Medulla oblongata (tissue), 1 donor: ENCODE measurements around the gene BARHL1.

Experiments
- DNase-seq: peaks from one replicate; pipeline ENCODE4 v3.0.0-alpha.2; 2015; ENCODE audit errors: extremely low spot score

BARHL1 gene

DNA sequence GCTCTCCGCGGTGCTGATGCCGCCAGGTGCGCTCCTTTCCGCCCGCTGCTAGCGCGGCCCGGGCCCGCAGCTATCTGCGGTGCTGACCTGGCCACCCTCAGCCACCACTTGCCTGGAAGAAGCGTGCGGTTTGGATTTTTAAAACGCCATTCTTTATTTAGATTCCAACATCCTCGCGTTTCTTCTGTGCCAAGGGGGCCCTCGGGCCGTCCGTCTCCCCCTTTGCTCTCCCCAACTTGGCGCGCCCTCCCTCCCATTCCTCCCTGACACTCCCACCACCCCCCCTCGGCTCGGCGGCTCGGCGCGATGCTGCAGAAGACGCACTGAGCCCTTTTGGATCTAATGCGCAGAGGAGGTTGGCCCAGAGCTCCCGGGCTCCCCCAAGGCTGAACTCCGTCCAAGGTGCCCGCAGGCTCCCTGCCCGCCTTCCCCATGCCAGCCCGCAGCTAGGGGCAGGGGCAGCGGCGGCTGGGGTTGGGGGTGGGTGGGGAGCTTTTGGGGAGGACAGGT is at the start of gene BARHL1:
Gene BARHL1, plus strand, starts transcription at position 331 of the 510 bp plus-strand sequence. CDS start 192 bp downstream, outside the sequence.
- no peak for DNase-seq

DNA sequence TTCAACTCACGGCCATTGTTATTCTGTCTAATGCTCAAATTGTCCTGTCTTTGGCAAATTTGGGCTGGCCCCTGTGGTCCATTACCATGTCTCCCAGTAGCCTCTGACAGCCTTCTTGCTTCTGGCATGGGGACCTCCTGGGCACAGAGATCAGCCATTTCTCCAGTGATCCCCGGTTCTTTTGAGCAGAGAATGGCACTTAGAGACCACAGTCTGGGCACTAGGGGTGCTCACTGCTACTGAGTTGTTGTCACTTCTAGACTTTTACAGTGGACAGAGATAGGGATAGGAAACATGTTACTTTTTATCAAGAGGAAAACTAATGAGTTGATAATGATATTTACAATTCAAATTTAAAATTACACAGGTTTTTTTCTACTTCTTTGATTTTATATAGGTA is 47.6 kb upstream of the BARHL1 start:
- DNase-seq = no peak

DNA sequence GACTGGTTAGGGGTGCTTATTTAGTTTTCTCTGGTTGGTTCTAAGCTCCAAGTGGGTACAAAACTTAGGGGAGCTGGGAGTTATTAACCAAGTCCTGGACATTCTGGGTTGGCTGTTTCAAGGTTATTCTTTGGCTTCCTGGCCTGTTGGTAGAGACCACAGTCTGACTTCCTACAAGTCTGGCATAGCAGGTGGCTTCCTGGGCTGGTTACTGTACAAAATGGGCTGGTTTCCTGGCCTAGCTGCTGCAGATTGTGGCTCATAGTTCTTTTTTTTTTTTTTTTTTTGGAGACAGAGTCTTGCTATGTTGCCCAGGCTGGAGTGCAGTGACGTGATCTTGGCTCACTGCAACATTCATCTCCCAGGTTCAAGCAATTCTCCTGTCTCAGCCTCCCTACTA is 46.3 kb upstream of the BARHL1 start:
- no peak for DNase-seq

DNA sequence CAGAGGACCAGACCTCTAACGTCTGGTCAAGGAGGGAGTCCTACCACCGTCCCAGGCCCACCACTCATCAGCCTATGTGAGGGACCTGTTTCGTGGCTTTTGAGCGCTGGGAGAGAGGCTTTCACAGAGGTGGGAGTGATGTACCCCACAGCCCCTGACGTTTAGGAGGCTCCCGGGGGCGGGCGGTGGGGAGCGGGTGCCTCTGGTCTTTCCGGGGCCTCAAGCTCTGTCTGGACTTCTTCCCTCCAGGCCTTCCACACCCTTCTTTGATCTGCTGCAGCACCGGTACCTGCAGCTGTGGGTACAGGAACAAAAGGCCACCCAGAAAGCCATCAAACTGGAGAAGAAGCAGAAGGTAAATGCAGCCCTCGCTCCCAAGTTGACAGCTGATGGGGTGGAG is 45.1 kb upstream of the BARHL1 start:
- DNase-seq = no peak

DNA sequence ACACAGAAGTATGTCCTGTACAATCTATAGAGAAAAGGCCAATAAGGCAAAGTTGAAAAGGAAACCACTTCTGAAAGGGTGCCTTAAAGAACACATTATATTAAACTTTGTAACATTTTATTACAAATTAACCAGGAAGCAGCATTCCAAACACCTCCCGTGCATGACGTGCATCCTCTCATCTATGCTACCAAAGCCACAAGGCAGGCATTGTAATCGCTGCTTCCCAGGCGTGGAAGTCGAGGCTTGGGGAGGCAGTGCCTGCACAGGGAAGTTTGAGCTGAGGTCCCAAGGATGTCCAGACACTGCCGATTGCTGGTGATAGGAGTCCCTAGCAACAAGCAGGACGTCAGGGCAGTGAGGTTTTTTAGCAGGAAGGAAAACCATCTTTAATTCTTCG is 44.3 kb upstream of the BARHL1 start:
- DNase-seq = no peak

DNA sequence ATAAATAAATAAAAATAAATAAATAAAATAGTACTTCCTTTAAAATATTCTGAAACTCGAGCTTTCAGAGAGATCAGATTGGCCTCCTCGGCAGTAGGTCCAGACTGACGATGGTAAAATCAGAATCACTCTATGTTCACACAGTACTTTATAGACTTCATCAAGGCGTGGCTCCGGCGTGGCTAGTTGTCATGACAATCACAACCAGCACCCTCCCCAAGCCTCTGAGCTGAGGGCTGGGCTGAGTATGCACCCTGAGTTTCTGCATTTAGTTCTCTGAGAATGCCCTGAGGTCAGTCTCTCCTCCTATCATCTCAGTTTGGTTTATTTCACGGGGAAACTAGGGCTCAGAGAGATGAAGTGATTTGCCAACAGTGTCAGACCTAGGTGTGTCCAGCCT is 43.3 kb upstream of the BARHL1 start:
- DNase-seq = no peak

DNA sequence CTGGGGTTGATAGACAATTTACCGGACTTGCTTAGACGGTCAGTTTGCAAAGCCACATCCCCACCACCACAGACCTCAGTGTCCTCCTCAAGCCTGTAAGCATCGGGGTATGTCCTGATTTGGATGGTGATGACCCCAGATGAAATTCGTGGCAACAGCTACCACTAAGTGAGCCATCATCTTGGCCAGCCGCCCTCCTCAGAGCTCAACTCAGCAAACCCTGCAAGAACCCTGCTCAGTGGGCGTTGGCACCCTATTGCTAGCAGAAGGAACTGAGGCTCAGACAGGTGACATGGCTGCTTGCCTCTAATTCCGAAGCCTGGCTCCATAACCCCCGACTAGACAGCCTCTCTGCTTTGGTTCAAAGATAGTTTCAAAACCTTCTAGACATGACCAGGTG is 41.4 kb upstream of the BARHL1 start:
- no peak for DNase-seq

DNA sequence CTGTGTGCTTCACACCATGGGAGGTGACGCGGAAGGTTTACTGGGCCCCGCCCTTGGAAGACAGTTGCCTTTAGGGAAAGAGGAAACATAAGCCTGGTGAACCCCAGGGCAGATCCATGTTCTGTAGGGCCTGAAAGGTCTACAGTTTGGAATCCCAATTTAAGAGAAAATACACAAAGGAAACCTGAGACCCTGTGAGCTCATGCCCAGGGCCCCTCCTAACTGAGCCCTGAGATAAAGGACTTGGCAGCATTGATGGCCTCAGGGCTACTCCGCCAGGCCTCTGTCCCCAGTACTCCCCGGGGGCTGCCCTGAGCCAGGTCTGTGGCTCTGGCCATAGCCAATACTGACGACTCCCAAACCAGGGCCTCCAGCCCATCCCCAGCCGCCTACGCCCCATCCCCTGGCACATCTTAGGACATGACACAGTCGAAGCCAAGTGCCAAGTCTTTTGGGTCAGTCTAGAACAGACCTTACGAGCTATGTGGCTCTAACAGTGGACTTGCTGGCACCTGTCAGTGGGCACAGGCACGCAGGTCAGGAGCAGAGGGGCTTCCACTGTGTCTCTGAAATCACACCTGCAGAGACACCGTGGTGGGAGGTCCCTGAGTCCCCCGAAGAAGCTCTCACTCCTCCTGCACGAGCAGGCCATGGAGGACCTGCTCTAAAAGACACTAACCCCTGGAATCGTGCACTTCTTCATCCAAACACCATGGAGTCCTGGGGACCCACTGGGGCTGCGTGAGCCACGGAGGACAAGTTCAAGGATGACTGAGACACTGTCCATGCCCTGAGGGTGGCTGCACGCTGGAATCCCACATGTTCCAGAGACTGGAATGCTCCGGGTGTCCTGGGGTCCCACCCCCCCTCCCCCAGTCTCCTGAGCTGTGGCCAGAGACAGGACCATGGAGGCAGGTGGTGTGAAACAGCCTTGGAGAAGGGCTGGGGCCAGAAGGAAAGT is 40.3 kb upstream of the BARHL1 start:
- no peak for DNase-seq

DNA sequence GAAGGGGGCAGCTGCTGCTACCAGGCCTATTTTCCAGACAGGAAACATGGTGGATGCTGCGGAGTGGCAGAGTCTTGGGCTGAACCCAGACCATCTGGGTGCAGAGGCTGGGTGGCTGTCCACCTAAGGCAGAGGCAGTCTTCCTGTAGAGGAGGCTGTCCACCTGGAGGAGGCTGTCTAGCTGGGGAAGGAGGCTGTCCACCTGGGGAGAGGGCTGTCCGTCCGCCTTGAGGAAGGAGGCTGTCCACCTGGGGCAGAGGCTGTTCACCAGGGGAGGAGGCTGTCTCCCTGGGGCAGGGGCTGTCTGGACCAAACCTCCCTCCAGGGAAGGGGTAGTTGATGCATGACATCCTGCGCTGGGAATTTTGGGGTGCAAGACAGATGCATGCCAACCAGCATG is 39.2 kb upstream of the BARHL1 start:
- no peak for DNase-seq

DNA sequence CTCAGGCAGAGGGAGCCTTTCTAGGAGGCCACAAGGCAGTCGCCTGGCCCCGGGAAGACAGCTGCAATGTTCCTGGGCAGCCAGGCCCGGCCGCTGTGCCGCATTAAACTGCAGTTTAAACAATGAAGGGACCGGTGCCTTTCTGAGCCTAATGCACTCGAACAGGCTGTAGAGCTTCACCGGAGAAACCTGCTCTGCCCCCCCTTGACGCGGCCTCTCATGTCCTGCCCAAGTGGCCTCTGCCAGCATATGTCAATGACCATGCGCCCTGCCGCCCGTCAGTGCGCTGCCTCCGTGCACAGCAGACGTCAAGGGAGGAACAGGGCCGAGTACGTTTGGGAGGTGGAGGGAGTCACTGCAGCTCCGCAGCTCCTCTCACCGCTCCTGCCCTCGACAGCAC is 38.4 kb upstream of the BARHL1 start:
- DNase-seq = no peak

DNA sequence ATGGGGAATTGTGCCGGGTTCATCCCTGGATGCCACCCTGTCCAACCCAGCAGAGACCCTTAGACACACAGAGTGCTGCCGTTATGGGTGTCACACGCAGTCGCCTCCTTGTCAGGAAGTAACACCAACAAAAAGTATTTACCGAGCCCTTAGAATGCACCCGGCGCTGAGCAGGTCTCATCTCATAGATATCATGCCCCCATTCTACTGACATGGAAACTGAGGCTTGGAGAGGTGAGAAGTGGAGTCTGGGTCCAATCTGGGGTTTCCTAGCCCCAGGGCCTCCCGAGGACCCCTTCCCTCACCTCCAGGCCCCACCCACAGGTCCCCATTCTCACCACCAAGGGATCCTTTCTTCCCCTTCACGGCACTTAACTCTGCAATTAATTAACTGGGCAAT is 36.8 kb upstream of the BARHL1 start:
- no peak for DNase-seq

DNA sequence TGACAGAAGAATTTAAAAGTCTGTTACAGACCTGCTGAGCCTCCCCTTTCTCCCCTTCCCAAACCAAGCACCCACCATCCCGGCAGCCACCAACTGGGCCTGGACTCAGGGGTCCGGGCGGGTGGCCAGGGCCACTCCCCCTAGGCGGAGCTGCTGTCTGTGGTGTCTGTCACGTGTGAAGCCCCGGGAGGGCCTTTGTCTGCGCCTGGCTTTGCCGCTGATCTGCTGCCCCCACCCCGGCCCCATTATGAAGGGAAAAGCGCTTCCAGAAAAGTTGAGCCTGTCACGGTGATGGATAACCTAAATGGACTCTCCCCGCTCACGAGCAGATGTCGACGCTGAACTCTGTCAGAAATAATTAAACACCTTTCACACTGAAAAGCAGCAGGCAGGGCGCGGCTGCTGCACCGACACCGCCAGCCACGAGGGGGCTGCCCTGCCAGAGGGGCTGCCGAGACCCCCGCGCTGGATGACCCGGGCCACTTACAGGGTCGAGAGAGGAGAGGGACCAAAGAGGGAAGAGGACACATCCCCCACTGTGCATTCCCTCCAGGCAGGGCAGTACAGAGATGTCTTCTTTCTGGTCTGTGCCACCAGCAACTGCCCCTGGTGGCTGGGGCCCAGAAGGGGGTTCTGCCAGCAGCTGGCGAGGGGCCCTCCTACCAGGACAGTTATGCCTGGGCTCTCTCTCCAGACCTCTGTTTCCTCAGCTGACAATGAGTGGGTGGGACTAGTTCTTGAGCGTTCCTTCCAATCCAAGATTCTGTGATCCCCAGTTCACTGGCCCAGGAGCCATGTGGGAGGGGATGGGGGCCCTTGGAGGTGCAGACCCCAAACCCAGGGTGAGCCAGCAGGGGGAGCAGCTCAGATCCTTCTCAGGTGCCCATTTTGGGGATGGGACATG is 36.0 kb upstream of the BARHL1 start:
- DNase-seq = peak; percentile 27

DNA sequence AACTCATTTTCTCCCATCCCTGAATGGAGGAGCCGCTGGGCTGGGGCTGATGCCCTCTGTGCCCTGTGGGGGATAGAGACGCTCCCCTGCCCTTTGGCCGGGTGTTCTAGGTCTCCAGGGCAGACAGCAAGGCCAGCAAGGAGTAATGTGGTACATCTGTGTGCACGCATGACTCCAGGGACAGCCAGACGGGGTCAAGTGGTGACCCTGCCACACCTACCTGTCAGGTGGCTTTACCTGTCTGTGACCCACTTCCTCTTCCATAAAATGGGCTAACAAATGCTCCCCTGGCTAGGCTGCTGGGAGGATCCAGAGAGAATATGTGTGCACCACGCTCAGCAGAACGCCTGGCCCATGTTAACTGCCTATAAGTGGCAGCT is 35.4 kb upstream of the BARHL1 start:
- DNase-seq = no peak

DNA sequence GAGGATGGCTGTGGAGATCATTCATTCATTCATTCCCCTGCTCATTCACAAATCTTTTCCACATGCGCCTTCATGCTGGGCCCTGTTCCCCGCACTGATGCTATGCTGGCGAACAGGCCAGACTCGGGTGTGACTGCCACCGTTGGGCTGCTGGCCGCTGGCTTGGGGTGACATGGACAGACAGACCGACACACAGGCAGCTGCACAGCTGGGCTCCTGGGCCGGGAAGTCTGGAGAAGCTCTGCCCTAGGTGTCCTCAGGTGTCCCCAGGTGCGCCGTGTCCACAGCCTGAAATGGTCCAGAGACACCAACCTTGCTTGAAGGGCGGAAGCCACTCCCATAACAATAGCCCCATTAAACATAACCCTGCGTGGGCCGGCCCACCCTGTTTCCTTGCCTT is 35.0 kb upstream of the BARHL1 start:
- DNase-seq = no peak

DNA sequence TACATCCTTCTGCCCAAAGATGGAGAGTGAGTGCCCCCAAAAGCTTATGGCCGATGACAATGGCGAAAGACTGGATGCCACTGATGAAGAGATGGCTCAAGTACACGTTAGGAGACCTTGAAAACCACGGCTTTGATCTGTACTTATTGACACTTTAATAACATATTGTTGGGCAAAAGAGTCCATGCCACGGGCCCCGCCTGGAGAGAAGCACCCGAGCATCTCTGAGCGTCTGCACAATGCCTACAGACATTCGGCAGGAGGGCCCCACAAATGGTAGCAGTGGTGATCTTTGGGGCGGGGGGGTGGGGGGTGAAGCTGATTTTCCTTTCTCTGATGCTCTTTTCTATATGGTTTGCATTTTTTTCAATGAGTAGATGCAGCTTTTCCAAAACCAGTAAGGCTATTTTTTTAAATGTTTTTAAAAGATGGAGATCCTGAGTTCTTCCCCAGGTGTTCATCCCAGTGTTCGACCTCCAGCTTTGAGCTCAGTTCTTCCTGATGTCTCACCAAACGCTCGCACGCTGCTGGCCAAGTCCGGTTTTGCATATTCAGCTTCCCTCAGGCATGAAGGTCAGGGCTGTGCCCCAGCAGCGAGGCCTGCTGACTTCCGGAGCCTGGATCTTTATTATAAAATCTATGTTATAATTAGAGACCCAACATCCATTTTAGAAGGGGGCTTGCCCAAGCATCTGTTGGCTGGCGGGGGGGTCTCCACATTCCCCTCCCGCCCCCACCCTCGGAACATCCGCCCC is 34.3 kb upstream of the BARHL1 start:
- no peak for DNase-seq

DNA sequence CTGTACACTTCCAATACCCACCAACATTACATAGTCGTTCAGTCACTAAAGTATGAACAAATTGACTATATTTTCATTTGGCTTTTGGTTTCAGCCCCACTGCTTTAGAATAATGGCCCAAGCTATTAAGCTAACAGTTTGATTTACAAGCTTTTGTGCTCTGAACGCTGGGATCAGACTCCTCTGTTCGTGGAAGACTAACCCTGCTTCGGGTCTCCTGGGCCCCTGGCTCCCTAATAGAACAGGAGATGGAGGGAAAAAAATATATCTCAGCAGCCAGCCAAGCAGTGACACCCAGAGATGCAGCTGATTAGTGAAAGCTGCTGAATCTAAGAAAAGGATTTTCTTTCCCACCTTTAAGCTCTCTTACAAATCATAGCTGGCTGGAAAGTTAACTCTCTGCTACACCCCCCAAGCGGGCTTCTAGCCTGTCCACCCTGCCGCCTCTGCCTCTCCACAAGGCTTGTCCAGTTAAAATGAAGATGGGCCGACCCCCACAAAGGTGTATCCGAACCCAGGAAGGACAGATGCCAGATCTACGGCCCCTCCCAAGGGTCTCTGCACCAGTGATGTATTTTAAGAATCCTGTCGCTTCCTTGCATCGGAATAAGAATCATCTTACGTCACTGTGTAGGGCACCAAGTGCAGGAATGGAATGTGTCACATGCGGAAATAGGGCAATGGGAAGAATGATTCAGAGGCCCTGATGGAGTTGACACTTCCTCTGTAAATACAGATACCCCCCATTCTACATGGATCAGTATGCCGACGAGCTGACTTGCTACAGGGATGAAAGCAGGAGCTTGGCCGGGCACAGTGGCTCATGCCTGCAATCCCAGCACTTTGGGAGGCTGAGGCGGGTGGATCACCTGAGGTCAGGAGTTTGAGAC is 33.4 kb upstream of the BARHL1 start:
- no peak for DNase-seq

DNA sequence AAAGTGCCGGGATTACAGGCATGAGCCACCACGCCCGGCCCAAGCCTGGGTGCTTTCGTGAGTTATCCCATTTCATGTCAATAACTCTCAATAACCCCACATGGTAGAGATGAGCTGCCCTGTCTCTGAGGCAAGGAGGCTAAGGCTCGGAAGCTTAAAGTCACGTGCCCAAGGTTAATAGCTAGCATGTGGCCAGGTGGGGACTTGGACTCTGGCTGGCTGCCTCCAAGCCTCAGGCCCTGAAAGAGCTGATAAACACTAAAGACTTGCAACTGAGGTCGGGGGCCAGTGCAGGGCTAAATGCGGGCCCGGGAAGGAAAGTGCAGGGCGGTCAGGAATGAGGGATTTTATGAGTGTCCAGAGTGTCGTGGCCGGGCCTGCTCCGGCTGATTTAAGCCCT is 30.9 kb upstream of the BARHL1 start:
- DNase-seq = no peak

DNA sequence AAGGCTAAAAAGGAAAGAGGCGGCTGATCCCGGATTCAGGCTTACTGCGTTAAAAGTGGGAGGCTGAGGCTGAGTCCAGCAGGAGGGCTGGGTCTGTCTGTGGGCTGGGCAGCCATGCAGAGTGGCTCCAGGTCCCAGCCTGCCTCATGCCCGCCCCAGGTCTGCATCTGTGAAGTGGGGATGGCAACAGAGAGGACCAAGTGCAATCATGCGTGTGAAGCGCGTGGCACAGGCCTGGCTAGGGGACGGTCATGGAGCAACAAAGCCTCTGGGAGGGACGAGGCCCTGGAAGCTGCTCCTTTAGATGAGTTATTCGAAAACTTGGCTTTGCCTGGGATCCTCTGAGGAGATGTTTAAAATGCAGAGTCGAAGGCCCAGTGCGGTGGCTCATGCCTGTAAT is 30.4 kb upstream of the BARHL1 start:
- no peak for DNase-seq

DNA sequence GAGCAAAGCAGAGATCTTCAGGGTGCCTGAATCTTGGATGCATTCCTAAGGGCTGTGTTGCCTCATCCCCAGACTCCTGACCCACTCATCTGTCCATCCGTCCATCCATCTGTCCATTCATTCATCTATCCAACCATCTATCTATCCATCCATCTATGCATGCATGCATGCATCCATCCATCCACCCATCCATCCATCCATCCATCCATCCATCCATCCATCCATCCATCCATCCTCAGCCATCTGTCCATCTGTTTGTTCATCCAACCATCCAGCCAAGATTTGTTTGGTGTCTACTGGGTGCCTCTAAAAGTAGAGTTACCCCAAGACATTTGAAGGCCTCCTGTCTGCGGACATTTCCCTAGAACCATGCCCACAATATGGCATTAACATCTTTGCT is 27.7 kb upstream of the BARHL1 start:
- no peak for DNase-seq

DNA sequence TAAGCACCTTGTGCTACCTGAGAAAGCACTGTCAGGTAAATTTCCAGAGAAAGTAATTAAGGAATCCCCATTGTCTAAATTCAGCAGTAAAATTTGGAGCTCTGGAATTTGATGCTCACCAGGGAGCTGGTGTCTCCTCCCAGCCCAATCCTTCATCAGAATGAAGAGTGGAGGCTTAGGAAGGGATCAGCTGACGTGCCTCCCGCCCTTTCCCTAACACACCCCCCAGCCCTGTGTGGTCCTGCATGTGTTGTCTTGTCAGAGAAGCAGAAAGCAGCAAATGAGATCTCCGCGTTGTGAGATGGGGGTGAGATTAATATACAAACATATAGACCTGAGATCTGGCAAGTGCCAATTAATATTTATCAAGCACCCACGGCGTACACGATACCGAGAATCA is 26.9 kb upstream of the BARHL1 start:
- DNase-seq = no peak

DNA sequence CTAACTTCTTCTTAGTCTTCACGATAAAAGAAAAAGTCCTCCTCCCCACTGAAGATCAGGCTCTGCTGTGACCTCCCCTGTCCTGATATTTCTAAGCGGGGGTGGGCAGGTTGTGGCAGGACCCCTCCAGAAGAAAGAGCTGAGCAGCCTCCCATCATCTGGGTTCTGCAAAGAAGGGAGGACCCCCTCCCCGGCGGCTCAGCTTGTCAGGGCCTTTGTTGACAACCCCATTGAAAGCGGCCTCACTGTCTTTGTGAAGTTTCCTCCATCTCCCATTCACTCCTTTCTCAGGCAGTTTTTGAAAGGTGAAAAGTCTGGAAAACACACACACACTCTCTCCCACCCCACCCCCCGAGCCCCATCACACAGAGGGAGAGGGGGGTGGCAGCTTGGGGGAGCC is 26.2 kb upstream of the BARHL1 start:
- DNase-seq = no peak
